Measurements from ENCODE around the gene PTPRN2. TPM values are rescaled to one million over a fixed set of nuclear protein-coding genes. Genes with fewer than 3 reads are reported as not detected.

PTPRN2 gene
- total RNA-seq, 2 experiments from 2014 or later, result 0.70 TPM; not detected in 1

DNA sequence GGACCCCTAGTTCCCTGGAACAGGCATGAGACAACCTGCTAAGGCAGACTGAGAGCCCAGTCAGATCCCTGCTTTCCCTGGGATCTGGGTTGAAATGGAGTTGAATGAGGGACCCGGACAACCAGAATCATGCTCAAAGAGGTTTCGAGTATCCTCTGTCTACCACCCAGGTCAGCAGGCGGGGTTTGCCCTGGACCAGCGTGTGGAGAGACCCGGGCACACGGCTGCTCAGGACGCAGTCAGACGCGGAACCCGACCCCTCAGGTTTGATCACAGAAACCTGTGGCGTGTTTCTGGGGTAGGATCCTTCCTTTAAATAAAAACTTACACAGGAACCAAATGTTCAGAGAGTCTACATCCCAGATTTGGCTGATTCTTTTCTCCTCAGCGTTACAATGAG lies 330.6 kb downstream of the PTPRN2 start:
- no TSS peak for BruUV-seq (replicated peaks)
- H3K36me3 ChIP-seq (ENCODE audit: insufficient read depth, low read length), result no peaks in the 10 kb centered on the region
- H3K4me3 ChIP-seq (ENCODE audit: low read depth, low read length, poor library complexity, severe bottlenecking), result no peak overlapping the region
- POLR2A ChIA-PET, result interaction anchor here (0.6 kb wide), 1 partner anchor 753 kb away, joined by 4 read pairs; no protein-coding TSS in a partner anchor
- H3K79me2 ChIP-seq (ENCODE audit: insufficient read depth, low read depth, low read length), result no peaks in the 10 kb centered on the region
- 0 out of 2 replicates have a peak, but pooled peaks cover 4% of the 10 kb centered on the region for H3K9me3 ChIP-seq (ENCODE audit: low read length)
- no peaks in the 10 kb centered on the region for H4K20me1 ChIP-seq (ENCODE audit: insufficient read depth, low read length)
- no peaks in the 10 kb centered on the region for H3K9me2 ChIP-seq (ENCODE audit: insufficient read depth, low read length)
- H3K27ac ChIP-seq (ENCODE audit: low read depth, low read length, poor library complexity, severe bottlenecking), result no peak overlapping the region
- H2AFZ ChIP-seq (ENCODE audit: low read length), result no peak overlapping the region
- DNase-seq (ENCODE audit: low spot score), result no peak
- CTCF ChIA-PET (ENCODE audit: unreplicated experiment), result no interaction called here
- H3K4me2 ChIP-seq (ENCODE audit: low read length), result no peak overlapping the region
- intact Hi-C loops (cut with micrococcal nuclease; ENCODE audit: unreplicated experiment), result no loop called here
- no peaks in the 10 kb centered on the region for H3K4me1 ChIP-seq (ENCODE audit: insufficient read depth, low read length, poor library complexity, severe bottlenecking)
- TF ChIP-seq, protein P1, sequence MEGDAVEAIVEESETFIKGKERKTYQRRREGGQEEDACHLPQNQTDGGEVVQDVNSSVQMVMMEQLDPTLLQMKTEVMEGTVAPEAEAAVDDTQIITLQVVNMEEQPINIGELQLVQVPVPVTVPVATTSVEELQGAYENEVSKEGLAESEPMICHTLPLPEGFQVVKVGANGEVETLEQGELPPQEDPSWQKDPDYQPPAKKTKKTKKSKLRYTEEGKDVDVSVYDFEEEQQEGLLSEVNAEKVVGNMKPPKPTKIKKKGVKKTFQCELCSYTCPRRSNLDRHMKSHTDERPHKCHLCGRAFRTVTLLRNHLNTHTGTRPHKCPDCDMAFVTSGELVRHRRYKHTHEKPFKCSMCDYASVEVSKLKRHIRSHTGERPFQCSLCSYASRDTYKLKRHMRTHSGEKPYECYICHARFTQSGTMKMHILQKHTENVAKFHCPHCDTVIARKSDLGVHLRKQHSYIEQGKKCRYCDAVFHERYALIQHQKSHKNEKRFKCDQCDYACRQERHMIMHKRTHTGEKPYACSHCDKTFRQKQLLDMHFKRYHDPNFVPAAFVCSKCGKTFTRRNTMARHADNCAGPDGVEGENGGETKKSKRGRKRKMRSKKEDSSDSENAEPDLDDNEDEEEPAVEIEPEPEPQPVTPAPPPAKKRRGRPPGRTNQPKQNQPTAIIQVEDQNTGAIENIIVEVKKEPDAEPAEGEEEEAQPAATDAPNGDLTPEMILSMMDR (conservative IDR thresholded peaks at IDR 0.05; ENCODE audit: low read length), result no peak
- no peak for TF ChIP-seq EZH2phosphoT487 (IDR thresholded peaks at IDR 0.05; ENCODE audit: borderline replicate concordance, low read depth, low read length)

DNA sequence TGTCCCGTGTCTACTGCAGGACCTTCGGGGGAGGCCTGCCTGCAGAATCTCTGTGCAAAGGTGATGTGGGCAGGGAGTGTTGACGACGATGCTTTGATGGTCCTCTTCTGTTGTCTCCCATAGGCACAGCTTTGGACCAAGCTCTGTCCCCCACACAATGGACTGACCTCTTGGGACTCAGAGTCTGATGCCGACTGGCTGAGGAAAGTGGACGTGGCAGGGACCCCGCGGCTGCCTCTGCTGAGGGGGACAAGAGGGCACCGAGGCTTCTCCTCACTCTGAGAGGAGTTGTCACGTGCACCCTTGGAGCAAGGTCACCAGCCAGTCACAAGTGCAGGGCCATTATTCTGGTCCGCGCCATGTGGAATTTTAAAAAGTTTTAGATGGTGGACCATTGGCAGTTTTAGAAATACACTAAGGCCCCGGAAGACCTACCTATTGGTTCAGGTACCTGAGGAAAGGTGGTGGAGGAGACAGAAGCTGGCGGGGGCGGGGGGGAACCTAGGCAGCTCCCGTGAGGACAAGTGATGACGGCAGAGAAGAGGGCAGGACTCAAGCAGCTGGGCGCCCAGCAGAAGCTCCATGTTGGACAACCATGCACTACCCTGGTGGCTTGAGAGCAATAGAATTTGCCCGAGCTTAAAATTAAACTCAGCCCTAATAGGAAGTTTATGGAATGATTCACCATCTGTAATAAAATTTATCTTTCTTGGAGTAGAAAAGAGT lies 331.4 kb downstream of the PTPRN2 start:
- H3K9me2 ChIP-seq (ENCODE audit: insufficient read depth, low read length), result no peaks in the 10 kb centered on the region
- DNase-seq (ENCODE audit: low spot score), result no peak
- ChIA-PET POLR2A (no interaction called here), CTCF (ENCODE audit: unreplicated experiment) (no interaction called here)
- no peaks in the 10 kb centered on the region for H3K79me2 ChIP-seq (ENCODE audit: insufficient read depth, low read depth, low read length)
- H3K9me3 ChIP-seq (ENCODE audit: low read length), result 0 out of 2 replicates have a peak, but pooled peaks cover 4% of the 10 kb centered on the region
- H3K4me1 ChIP-seq (ENCODE audit: insufficient read depth, low read length, poor library complexity, severe bottlenecking), result no peaks in the 10 kb centered on the region
- H4K20me1 ChIP-seq (ENCODE audit: insufficient read depth, low read length), result no peaks in the 10 kb centered on the region
- H3K4me2 ChIP-seq (ENCODE audit: low read length), result no peak overlapping the region
- no peaks in the 10 kb centered on the region for H3K36me3 ChIP-seq (ENCODE audit: insufficient read depth, low read length)
- no peak overlapping the region for H3K27ac ChIP-seq (ENCODE audit: low read depth, low read length, poor library complexity, severe bottlenecking)
- H3K4me3 ChIP-seq (ENCODE audit: low read depth, low read length, poor library complexity, severe bottlenecking), result no peak overlapping the region
- intact Hi-C loops (cut with micrococcal nuclease; ENCODE audit: unreplicated experiment), result no loop called here
- BruUV-seq (replicated peaks), result no TSS peak
- no peak overlapping the region for H2AFZ ChIP-seq (ENCODE audit: low read length)
- TF ChIP-seq, protein P1 (conservative IDR thresholded peaks at IDR 0.05; ENCODE audit: low read length), result no peak
- no peak for TF ChIP-seq EZH2phosphoT487 (IDR thresholded peaks at IDR 0.05; ENCODE audit: borderline replicate concordance, low read depth, low read length)

DNA sequence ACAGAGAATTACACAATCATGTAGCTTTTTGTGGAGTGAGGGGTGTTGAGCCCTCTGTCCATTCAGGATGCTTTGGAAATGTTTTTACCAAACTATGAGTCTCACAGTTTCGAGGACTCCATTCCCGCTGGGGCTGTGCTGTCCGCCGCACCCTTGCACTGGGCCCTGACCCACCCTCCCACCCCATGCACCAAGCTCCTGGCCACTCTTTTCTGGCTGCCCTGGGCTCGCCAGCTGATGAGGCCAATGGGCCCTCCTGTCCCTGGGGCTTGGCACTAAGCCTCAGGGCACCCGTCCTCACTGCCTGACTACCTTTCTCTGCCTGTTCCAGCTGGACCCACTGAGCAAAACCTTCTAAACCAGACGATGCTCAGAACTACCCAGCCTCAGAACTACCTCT lies 332.1 kb downstream of the PTPRN2 start:
- no peak for DNase-seq (ENCODE audit: low spot score)
- no peak for TF ChIP-seq EZH2phosphoT487 (IDR thresholded peaks at IDR 0.05; ENCODE audit: borderline replicate concordance, low read depth, low read length)
- TF ChIP-seq, protein P1 (conservative IDR thresholded peaks at IDR 0.05; ENCODE audit: low read length), result no peak

More for the DNA sequence above, 332.1 kb downstream of the PTPRN2 start:
- H3K27ac ChIP-seq (ENCODE audit: low read depth, low read length, poor library complexity, severe bottlenecking), result no peak overlapping the region
- H3K4me3 ChIP-seq (ENCODE audit: low read depth, low read length, poor library complexity, severe bottlenecking), result no peak overlapping the region
- H3K9me3 ChIP-seq (ENCODE audit: low read length), result 0 out of 2 replicates have a peak, but pooled peaks cover 4% of the 10 kb centered on the region
- H3K9me2 ChIP-seq (ENCODE audit: insufficient read depth, low read length), result no peaks in the 10 kb centered on the region
- H2AFZ ChIP-seq (ENCODE audit: low read length), result no peak overlapping the region
- intact Hi-C loops (cut with micrococcal nuclease; ENCODE audit: unreplicated experiment), result no loop called here
- ChIA-PET CTCF (ENCODE audit: unreplicated experiment) (no interaction called here), POLR2A (no interaction called here)
- BruUV-seq (replicated peaks), result no TSS peak
- H3K4me2 ChIP-seq (ENCODE audit: low read length), result no peak overlapping the region
- no peaks in the 10 kb centered on the region for H3K79me2 ChIP-seq (ENCODE audit: insufficient read depth, low read depth, low read length)
- no peaks in the 10 kb centered on the region for H4K20me1 ChIP-seq (ENCODE audit: insufficient read depth, low read length)
- H3K36me3 ChIP-seq (ENCODE audit: insufficient read depth, low read length), result no peaks in the 10 kb centered on the region
- H3K4me1 ChIP-seq (ENCODE audit: insufficient read depth, low read length, poor library complexity, severe bottlenecking), result no peaks in the 10 kb centered on the region

Measured in OCI-LY7 (cell line).